HG03378 (cell line): ENCODE results near the gene EIF3A.
"Not testable (repeated sequence)": the region's sequence is repeated elsewhere in the genome, so short reads cannot be mapped to it uniquely, and the experiment has no call there.

ENCODE experiments used
- ATAC-seq: cut with Tn5 transposase; IDR thresholded peaks from one replicate; pipeline ENCODE4 v1.9.1; 2021; ENCODE audit warnings: mild to moderate bottlenecking, moderate library complexity; ENCODE audit not compliant: unreplicated experiment

EIF3A gene

DNA sequence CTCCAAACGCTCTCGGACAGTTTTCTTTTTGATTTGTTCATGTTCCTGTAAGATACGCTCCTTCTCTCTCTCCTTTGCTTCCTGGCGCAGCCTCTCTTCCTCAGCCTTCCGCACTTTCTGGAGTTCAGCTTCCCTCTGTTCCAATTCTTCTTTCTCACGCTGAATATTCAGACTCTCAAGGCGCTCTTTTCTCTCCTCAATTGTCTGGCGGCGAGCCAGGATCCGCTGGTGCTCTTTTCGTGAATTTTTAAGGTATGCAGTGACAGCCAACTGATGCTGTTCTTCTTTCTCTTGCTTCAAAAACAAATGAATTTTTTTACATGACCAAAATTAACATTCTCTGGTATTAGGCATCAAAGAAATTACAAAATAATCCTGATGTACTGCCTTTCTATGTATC lies 22.6 kb downstream of the EIF3A start:
- no peak for ATAC-seq

DNA sequence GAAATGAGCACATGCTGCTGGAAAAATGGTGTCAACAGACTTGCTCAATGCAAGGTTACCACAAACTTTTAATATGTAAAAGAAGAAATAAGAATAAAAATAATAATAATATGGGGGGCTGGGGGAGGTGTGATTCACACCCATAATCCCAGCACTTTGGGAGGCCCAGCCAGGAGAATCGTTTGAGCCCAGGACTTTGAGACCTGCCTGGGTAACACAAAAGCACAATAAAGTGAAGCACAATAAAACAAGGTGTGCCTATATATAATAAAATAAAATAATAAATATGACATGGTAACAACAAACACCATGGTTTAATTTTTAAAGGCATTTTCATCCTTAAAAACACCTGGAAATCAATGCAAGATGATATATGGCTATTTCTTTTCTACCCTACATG lies 25.1 kb downstream of the EIF3A start:
- no peak for ATAC-seq

DNA sequence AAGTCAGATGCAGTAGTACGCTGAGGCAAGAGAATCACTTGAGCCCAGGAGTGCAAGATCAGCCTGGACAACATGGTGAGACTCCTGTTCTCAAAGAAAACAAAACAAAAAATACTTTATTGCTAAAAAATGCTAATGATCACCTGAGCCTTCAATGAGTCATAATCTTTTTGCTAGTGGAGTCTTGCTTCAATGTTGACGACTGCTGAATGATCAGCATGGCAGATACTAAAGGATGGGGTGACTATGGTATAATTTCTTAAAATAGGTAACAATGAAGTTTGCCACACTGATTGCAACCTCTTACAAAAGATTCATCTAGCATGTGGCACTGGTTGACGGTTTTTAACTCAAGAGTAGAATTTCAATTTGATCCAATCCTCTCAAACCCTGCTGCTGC lies 28.8 kb downstream of the EIF3A start:
- ATAC-seq = no peak

DNA sequence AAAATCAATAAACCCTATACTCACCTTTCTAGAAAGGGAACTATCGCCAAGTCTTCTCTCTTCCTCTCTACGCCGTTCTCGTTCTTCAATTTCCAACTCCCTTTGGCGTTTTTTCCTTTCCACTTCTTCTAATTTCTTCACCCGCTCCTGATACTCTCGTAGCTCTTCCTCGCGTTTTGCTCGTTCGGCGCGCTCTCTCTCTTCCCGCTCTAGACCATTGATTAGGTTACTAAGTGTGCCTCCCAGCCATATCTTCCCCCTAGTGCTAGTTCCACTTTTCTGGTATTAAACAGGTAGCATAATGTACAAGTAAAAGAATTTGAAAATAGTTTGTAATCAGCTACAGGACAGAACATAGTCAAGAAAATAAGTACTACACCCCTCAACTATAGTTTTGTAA lies 30.8 kb downstream of the EIF3A start:
- no peak for ATAC-seq

DNA sequence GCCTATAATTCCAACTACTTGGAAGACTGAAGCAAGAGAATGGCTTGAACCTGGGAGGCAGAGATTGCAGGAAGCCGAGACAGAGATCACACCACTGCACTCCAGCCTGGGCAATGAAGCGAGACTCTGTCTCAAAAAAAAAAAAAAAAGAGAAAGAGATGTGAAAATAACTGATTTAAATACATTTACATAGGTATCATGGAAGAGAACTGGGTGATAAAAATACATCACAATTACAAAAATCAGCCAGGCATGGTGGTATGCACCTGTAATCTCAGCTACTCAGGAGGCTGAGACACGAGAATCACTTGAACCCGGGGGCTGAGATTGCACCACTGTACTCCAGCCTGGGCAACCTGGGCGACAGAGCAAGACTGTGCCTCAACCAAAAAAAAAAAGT lies 31.3 kb downstream of the EIF3A start:
- no peak for ATAC-seq

DNA sequence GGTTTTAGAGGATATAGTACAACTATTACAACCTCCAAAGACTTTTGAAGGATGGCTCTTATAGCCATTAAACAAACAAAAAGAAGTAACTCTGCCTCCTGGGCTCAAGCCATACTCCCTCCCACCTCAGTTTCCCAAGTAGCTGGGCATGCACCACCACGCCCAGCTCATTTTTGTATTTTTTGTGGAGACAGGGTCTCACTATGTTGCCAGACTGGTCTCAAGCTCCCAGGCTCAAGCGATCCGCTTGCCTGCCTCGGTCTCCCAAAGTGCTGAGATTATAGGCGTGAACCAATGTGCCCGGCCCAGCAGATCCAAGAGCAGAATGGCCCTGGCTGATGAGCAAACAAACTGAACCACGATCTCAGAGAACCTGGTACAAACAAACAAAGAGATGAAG lies 35.1 kb downstream of the EIF3A start:
- ATAC-seq = no peak

DNA sequence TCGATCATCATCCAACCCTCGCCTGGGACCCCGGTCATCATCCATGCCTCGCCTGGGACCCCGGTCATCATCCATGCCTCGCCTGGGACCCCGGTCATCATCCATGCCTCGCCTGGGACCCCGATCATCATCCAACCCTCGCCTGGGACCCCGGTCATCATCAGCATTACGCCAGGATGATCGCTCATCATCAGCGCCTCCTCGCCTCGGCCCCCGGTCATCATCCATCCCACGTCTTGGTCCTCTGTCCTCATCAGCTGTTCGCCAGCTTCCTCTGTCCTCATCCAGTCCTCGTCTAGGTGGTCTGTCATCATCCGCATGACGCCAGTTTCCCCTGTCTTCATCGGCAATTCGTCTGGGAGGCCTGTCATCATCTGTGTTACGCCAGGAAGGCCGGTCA lies 38.4 kb downstream of the EIF3A start:
- no peak for ATAC-seq

DNA sequence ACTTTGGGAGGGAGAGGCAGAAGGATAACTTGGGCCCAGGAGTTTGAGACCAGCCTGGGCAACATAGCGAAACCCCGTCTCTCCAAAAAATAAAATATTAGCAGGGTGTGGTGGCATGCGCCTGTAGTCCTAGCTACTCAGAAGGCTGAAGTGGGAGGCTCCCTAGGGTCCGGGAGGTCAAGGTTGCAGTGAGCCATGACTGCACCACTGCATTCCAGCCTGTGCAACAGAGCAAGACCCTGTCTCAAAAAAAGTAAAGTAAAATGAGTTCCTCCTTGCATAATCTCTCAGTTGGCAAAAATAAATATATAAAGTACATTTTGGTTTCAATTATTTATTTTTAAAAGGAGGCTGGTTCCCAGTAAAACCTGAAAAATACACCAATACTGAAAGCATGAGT lies 39.3 kb downstream of the EIF3A start:
- no peak for ATAC-seq

DNA sequence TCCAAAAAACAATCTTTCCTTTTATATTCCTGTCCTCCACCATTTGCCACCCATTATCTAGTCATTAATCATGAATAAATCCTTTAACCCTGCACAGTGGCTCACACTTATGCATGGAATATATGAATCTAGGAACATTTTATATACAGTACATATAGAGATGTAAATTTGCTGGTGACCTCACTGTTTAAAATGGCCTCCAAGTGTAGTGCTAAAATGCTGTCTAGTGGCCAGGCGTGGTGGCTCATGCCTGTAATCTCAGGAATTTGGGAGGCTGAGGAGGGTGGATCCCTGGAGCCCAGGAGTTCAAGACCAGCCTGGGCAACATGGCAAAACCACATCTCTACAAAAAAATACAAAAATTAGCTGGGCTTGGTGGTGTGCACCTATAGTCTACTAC lies 41.5 kb downstream of the EIF3A start:
- ATAC-seq = no peak

DNA sequence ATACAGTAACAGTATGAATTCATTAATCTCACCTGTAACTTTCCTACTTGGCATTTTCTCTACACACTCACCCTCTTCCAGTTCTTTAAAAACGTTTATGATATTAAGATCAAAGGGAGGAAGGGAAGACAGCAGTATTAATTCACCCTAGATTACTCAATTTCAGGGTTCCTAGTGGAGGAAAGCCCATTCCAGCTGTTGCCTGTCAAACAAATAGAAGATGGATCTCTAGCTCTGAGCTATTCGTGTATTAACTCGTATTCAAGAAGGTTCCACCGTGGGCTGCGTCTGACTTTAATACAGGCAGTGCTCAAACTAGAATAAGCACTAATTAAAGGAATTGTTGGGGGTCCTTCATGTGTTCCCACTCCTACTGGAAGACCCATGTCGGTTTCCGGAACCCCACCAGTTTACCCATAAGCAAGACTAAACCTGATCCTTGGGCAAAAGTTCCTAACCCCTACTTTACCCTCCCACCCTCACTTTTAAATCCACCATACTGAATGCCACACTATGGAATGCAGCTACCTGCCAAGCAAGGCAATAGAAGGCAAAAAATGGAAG lies 49.0 kb downstream of the EIF3A start:
- no peak for ATAC-seq

DNA sequence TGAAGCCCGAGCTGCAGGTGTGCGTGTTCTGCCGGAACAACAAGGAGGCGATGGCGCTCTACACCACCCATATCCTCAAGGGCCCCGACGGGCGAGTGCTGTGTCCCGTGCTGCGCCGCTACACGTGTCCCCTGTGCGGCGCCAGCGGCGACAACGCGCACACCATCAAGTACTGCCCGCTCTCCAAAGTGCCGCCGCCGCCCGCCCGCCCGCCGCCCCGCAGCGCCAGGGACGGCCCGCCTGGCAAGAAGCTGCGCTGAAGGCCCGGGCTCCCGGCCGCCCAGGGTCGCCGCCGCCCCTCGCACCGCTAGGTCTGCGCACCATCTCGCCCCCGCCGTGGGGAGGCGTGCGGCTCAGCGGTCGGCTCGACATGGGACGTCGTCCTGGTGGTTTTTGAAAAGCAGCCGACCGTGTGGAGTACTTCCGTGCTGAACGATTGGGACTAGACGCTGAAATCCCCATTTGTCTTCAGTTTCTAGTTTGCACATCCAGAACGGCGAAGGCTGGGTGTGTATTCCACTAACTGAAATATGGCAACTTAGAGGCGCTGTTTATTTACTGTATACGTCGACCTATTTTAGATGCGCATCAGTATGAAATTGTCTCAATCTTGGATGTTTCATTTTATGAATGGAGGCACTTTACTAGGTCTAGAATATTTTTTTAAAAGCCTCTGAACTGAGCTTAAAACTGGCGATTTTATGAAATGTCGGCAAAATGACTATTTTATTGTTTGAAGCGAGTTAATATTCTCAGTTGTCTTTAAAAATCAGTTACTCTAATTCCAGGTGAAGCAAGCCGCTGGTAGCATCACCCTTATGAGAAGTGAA lies 50.0 kb downstream of the EIF3A start:
- ATAC-seq = peak; percentile 57

DNA sequence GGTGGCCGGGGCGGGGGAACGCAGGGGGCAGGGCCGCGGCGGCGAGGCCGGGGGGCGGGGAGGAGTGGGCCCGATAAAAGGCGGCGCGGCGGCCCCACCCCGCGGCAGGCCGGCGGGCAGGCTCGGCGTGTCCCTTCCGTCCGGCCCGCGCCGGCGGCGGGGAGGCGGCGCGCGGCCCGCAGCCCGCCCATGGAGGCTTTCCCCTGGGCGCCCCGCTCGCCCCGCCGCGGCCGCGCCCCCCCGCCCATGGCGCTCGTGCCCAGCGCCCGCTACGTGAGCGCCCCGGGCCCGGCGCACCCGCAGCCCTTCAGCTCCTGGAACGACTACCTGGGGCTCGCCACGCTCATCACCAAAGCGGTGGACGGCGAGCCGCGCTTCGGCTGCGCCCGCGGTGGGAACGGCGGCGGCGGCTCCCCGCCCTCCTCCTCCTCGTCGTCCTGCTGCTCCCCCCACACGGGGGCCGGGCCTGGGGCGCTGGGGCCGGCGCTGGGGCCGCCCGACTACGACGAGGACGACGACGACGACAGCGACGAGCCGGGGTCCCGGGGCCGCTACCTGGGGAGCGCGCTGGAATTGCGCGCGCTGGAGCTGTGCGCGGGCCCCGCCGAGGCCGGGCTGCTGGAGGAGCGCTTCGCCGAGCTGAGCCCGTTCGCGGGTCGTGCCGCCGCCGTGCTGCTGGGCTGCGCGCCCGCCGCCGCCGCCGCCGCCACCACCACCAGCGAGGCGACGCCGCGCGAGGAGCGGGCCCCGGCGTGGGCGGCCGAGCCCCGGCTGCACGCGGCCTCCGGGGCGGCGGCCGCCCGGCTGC lies 50.8 kb downstream of the EIF3A start, which contains the start of gene NANOS1:
Gene NANOS1, plus strand, starts transcription at position 102 of the 808 bp plus-strand sequence. Its CDS starts 88 bp downstream, at position 190.
- no peak for ATAC-seq

DNA sequence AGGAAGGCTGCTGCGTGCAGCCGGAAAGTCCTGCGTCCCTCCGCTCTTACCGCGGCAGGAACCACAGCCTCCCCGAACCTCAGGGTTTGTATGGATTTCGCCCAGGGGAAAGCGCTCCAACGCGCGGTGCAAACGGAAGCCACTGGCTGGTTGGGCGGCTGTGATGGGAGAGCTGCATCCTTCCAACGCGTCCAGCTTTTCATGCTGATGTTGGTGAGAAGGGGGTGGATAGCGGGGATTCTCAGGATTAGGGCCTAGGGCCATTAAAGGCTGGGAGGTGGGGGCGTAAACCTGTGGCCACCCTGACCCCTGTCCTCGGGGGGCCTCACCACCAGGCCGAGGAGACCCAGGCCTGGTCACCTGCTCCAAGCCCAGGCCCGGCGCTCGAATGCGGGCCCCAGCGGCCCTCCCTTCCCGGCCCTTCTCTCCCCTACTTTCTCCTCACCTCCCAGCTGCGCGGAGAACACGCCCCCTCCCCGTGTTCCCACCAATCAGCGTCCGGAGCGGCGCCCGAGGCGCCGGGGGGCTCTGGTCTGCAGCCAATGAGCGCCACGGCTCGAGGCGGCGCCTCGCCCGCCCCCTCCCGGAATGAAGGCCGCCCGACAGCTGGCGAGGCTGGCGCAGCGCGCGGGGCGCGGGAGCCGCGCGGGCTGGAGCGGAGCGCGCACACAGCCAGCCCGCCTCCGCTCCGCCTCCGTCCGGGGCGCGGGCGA lies 51.6 kb downstream of the EIF3A start:
- ATAC-seq = peak; percentile 36

DNA sequence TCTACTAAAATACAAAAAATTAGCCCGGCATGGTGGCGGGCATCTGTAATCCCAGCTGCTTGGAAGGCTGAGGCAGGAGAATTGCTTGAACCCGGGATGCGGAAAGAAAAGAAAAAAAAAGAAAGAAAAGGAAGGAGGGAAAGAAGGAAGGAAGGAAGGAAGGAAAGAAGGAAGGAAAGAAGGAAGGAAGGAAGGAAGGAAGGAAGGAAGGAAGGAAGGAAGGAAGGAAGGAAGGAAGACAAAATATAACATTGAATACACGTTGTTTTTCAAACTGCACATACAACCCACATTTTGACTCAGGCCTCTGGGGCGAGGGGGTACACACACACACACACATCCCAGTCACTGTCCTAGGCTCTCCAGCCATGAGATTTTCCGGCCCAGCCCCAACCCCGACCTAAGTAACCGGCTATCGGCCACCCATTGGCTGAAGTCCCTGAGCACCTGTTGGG lies 52.1 kb downstream of the EIF3A start:
- ATAC-seq = not testable (repeated sequence)

DNA sequence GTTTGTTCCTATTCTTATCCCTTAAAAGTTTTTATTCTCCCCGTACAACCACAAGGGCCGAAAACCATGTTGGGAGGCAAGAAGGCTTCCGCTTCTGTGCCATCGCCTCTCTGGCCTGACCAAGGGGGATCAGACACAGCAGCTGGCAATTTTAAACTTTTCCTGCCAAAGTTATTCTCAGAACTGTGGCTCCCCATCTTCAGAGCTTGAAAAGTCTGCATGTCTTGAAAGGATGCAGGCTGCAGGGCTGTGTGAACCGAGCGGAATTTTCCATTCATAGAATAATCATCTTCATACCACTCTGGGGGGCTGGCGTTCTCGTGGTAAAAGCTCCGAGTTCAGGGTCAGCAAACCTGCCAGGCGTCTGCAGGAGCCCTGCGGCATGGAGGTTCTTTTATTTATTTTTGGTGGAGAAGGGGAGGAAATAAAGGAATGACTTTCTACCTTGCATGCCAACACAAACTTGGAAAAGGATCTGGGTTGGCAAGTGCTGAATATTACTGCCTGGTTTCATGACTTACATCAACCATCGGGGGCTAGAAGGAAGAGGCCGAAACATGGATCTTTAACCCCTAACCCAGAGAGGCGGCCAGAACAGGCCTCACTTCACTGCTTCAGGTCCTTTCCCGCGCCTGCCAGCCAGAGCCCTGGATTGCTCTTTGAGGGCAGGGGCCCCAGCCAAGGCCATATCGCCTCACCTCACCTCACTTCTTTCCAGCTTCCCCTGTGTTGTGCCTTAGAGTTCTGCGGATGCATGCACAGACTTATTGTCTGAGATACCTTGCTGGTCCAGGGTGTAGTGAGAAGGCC lies 54.1 kb downstream of the EIF3A start:
- no peak for ATAC-seq

DNA sequence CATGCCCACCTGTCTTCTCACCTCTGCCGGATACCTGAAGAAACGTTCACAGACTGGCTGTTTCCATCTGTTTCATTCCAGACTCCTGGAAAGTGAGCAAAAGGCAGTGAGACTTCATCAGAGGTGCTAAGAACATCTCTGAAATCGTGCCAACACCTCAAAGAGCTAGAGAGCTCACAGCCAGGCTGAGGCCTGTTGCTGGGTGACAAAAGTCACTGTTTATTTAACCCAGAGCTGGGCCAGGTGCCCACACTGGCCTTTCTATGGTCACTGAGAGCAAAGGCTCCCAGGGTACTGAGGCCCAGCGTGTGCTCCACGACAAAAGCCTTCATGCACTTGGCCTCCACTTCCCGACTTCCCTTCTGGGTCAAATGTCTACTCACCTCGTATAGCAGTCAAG lies 54.8 kb downstream of the EIF3A start:
- no peak for ATAC-seq

DNA sequence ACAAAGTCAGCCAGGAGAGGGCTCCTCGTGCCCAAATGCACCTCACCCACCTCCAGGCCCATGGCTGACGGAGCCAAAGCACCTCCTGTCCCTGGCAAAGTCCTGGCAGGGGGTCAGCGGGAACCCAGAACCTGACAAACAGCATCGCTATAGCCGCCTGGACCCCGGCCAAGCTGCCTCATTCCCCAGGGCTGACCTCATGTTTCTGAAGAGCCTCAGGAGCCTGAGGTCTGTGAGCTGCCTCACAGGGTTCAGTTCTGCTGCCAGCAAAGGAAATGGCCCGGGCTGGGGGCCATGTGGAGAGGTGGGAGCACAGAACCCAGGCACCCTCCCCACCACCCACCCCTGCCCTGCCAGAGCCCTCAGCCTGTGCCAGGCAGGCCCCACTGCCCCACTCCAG lies 55.3 kb downstream of the EIF3A start:
- no peak for ATAC-seq

DNA sequence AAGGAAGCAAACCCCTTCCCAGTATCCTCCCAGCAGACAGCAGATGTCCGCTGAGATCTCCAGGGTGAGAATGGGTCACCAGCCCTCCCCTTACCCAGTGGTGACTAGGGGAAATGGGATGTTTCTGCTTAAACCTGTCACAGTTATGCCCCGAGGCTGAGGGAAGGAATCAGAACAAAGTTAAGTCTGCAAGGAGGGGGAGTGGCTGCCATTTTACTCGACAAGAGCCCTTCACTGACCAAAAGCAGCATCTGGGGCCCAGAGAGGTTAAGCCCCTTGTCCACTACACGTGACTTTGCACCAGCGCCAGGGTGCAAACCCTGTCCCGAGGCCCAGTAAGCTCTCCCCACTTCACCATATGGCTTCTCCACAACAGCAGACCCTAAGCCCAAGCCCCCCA lies 55.7 kb downstream of the EIF3A start:
- ATAC-seq = no peak

DNA sequence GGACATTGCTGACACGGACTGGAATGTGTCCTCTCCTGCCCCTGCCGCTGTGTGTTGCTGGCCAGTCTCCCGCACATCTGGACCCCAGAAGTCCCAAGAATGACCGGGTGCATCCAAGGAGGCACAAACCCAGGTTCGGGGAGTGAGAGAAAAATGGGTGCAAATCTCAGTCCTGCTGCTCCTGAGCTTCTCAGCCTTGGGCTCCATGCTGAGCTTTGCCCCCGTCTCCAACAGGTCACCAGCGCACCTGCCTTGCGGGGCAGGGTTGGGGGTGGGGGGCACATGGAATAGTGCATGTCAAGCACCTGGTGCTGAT lies 57.1 kb downstream of the EIF3A start:
- no peak for ATAC-seq

DNA sequence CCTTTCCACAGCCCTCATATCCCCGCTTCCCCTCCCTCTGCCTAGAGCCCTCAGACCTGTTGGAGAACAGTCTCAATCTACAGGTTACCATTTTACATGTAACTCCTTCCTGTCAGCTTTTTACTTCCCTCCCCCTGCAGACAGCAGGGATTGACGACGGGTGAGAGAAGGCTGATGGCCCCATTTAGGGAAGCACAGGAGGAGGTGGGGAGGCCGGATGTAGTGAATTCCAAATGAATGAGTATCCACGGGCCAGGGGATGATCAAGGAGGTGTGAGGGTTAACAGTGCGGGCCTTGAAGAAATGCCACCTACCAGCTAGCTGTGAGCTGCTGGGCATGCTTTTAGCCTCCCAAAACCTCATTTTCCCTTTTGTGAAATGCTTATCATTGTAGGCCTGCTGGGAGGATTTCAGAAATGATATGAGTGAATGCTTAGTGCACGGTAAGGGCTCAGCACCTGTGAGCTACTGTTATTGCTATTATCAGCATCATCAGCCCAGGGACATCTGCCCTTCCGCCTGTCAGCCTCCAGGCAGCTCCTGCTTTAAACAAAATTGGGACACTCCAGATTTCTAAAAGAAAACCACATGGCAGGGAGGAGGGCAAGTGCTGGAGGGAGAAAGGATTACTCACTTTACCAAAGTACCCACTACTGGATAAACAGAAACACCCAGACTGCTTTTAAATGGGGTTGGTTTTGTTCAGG lies 57.6 kb downstream of the EIF3A start:
- no peak for ATAC-seq
